HEK293T (cell line): Measurements from ENCODE around the gene KCNMA1.

Source experiments
- ARNT ChIP-seq: fragments of 450-650 bp; IDR thresholded peaks from 2 replicates; pipeline ENCODE4 v1.6.1; 2017; ENCODE audit warnings: mild to moderate bottlenecking
- CTBP1 ChIP-seq: fragments of 450-650 bp; IDR thresholded peaks from 2 replicates; pipeline ENCODE4 v1.6.1; 2016; ENCODE audit warnings: borderline replicate concordance
- ELF4 ChIP-seq: fragments of 450-650 bp; IDR thresholded peaks from 2 replicates; pipeline ENCODE4 v1.6.1; 2017; ENCODE audit warnings: antibody characterized with exemption
- FOXA1 ChIP-seq: fragments of 450-650 bp; IDR thresholded peaks from 2 replicates; pipeline ENCODE4 v1.6.1; 2016; ENCODE audit warnings: mild to moderate bottlenecking
- FOXK2 ChIP-seq: fragments of 450-650 bp; IDR thresholded peaks from 2 replicates; pipeline ENCODE4 v1.6.1; 2016; ENCODE audit warnings: mild to moderate bottlenecking
- L3MBTL2 ChIP-seq: fragments of 450-650 bp; conservative IDR thresholded peaks from 2 replicates; pipeline ENCODE4 v1.6.1; 2016; ENCODE audit warnings: mild to moderate bottlenecking
- LEF1 ChIP-seq: fragments of 450-650 bp; IDR thresholded peaks from 2 replicates; pipeline ENCODE4 v1.6.1; 2017; ENCODE audit warnings: mild to moderate bottlenecking, borderline replicate concordance
- NFRKB ChIP-seq: fragments of 450-650 bp; IDR thresholded peaks from 2 replicates; pipeline ENCODE4 v1.6.1; 2016; ENCODE audit warnings: mild to moderate bottlenecking, moderate library complexity
- SP1 ChIP-seq: fragments of 450-650 bp; IDR thresholded peaks from 2 replicates; pipeline ENCODE4 v1.6.1; 2017
- SUZ12 ChIP-seq: fragments of 450-650 bp; IDR thresholded peaks from 2 replicates; pipeline ENCODE4 v1.6.1; 2016; ENCODE audit warnings: mild to moderate bottlenecking
- TARDBP ChIP-seq: fragments of 450-650 bp; IDR thresholded peaks from 2 replicates; pipeline ENCODE4 v1.6.1; 2016

DNA sequence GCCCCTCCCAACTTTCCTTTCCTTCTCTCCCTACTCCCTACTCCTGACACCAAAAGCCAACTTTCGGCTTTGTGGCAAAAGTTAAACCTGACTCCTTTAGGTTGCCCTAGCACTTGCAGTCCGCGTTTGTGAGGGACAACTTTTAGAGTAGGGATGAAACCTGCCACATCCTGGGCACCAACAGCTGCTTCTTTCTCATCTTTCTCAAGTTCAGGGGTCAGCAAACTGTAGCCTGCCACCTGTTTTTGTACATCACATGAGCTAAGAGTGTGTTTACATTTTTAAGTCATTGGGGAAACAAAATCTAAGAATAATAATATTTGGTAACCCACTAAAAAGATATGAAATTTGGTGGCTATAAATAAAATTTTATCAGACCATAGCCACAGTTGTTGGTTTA lies 660.6 kb downstream of the KCNMA1 start:
- no peak for TF ChIP-seq ARNT
- no peak for TF ChIP-seq ELF4
- TF ChIP-seq NFRKB = no peak
- no peak for TF ChIP-seq CTBP1
- TF ChIP-seq SUZ12 = no peak
- no peak for TF ChIP-seq TARDBP
- TF ChIP-seq FOXA1 = no peak
- no peak for TF ChIP-seq SP1
- TF ChIP-seq FOXK2 = no peak
- TF ChIP-seq L3MBTL2 = no peak
- TF ChIP-seq LEF1 = no peak
